Measurements from ENCODE around the gene DIAPH2. TPM values are rescaled to one million over a fixed set of nuclear protein-coding genes. Genes with fewer than 3 reads are reported as not detected.

The DIAPH2 gene
- total and polyA plus RNA-seq, 2 of the 13 experiments (the other 11 are each of a cell fraction or from before 2014, with no cell fraction given) = 2.1 to 8.5 TPM

DNA sequence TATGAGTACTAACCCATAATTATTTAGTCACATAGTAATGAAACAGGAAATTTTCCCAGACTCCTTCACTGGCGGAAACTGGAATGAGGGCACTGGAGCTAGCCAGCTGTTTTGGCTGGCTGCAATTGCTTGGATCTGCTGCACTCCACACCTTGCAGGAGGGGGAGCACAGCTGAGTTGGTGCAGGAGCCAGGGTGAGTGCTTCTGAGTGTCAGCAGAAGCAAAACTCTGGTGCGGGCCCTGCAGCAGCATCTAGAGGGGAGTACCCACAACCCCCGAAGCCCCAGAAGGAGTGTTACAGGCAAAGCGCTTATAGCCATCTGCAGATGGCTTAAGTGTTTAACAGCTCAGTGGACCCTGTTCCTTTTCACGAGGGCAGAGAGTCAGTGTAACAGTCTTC, 295.1 kb downstream of the DIAPH2 start:
- no peak overlapping the region for H3K27ac ChIP-seq (ENCODE audit: extremely low read length, insufficient read depth, low read length)
- in situ Hi-C loops (cut with HindIII; ENCODE audit: extremely low pct_ligation_motif_present, low pct_unique_long_range_greater_than_20kb) (no loop called here), intact Hi-C loops (cut with micrococcal nuclease; ENCODE audit: unreplicated experiment) (no loop called here)
- H2AFZ ChIP-seq (ENCODE audit: low read length) = no peak overlapping the region
- no peak for DNase-seq (ENCODE audit: low spot score)
- H3K4me2 ChIP-seq (ENCODE audit: low read depth, low read length) = no peak overlapping the region
- H3K36me3 ChIP-seq (replicated peaks in 1 of 2; ENCODE audit: control insufficient read depth in 1 of 2, insufficient read depth in 2 of 2, low read length in 2 of 2) = no peaks in the 10 kb centered on the region
- BruUV-seq (replicated peaks) = no TSS peak
- no peak overlapping the region for H3K9ac ChIP-seq (ENCODE audit: insufficient read depth, low read depth, low read length)
- no peak for FAIRE-seq
- H3K27me3 ChIP-seq (ENCODE audit: control insufficient read depth in 1 of 2, insufficient read depth in 2 of 2, low read length in 2 of 2) = no peaks in the 10 kb centered on the region
- no peaks in the 10 kb centered on the region for H3K79me2 ChIP-seq (ENCODE audit: insufficient read depth, low read length)
- CTCF ChIA-PET (ENCODE audit: low intra/inter-chr PET ratio, low total read pairs) = no interaction called here
- H4K20me1 ChIP-seq (ENCODE audit: insufficient read depth, low read length) = no peaks in the 10 kb centered on the region
- H3K4me3 ChIP-seq (replicated peaks in 1 of 3; ENCODE audit: insufficient read depth in 1 of 3, low read depth in 2 of 3, low read length in 3 of 3) = no peak overlapping the region
- no peaks in the 10 kb centered on the region for H3K9me3 ChIP-seq (ENCODE audit: low read length)
- POLR2A ChIA-PET = no interaction called here
- no peak for ATAC-seq
- WGBS (ENCODE audit: low lambda C conversion rate) = 100% methylated on average over 2 of the region's 5 CpGs
- H3K4me1 ChIP-seq (ENCODE audit: insufficient read depth, low read length) = no peaks in the 10 kb centered on the region
- TF ChIP-seq, protein P1, sequence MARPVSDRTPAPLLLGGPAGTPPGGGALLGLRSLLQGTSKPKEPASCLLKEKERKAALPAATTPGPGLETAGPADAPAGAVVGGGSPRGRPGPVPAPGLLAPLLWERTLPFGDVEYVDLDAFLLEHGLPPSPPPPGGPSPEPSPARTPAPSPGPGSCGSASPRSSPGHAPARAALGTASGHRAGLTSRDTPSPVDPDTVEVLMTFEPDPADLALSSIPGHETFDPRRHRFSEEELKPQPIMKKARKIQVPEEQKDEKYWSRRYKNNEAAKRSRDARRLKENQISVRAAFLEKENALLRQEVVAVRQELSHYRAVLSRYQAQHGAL (CRISPR knock-in tag; IDR thresholded peaks at IDR 0.05; ENCODE audit: not compliant biosample characterization) = no peak
- TF ChIP-seq ZNF136 (CRISPR knock-in tag; IDR thresholded peaks at IDR 0.05; ENCODE audit: low read depth) = no peak
- no peak for TF ChIP-seq XBP1 (CRISPR knock-in tag; IDR thresholded peaks at IDR 0.05)
- no peak for TF ChIP-seq BATF2 (CRISPR knock-in tag; IDR thresholded peaks at IDR 0.05)
- TF ChIP-seq, protein P2, sequence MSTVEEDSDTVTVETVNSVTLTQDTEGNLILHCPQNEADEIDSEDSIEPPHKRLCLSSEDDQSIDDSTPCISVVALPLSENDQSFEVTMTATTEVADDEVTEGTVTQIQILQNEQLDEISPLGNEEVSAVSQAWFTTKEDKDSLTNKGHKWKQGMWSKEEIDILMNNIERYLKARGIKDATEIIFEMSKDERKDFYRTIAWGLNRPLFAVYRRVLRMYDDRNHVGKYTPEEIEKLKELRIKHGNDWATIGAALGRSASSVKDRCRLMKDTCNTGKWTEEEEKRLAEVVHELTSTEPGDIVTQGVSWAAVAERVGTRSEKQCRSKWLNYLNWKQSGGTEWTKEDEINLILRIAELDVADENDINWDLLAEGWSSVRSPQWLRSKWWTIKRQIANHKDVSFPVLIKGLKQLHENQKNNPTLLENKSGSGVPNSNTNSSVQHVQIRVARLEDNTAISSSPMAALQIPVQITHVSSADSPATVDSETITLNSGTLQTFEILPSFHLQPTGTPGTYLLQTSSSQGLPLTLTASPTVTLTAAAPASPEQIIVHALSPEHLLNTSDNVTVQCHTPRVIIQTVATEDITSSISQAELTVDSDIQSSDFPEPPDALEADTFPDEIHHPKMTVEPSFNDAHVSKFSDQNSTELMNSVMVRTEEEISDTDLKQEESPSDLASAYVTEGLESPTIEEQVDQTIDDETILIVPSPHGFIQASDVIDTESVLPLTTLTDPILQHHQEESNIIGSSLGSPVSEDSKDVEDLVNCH (CRISPR knock-in tag; IDR thresholded peaks at IDR 0.05) = no peak
- TF ChIP-seq SATB2 (CRISPR knock-in tag; IDR thresholded peaks at IDR 0.05) = no peak
- no peak for TF ChIP-seq THAP9 (CRISPR knock-in tag; IDR thresholded peaks at IDR 0.05; ENCODE audit: borderline replicate concordance)
- TF ChIP-seq KLF16 (CRISPR knock-in tag; IDR thresholded peaks at IDR 0.05) = no peak
- TF ChIP-seq, protein P3, sequence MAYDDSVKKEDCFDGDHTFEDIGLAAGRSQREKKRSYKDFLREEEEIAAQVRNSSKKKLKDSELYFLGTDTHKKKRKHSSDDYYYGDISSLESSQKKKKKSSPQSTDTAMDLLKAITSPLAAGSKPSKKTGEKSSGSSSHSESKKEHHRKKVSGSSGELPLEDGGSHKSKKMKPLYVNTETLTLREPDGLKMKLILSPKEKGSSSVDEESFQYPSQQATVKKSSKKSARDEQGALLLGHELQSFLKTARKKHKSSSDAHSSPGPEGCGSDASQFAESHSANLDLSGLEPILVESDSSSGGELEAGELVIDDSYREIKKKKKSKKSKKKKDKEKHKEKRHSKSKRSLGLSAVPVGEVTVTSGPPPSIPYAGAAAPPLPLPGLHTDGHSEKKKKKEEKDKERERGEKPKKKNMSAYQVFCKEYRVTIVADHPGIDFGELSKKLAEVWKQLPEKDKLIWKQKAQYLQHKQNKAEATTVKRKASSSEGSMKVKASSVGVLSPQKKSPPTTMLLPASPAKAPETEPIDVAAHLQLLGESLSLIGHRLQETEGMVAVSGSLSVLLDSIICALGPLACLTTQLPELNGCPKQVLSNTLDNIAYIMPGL (CRISPR knock-in tag; IDR thresholded peaks at IDR 0.05; ENCODE audit: borderline replicate concordance in 1 of 2, low read depth in 1 of 2) = no peak
- no peak for TF ChIP-seq ZNF569 (CRISPR knock-in tag; IDR thresholded peaks at IDR 0.05; ENCODE audit: borderline replicate concordance)
- no peak for TF ChIP-seq ZNF354B (CRISPR knock-in tag; IDR thresholded peaks at IDR 0.05)
- TF ChIP-seq ZBTB3 (CRISPR knock-in tag; IDR thresholded peaks at IDR 0.05; ENCODE audit: borderline replicate concordance, low read depth) = no peak
- TF ChIP-seq, protein P4, sequence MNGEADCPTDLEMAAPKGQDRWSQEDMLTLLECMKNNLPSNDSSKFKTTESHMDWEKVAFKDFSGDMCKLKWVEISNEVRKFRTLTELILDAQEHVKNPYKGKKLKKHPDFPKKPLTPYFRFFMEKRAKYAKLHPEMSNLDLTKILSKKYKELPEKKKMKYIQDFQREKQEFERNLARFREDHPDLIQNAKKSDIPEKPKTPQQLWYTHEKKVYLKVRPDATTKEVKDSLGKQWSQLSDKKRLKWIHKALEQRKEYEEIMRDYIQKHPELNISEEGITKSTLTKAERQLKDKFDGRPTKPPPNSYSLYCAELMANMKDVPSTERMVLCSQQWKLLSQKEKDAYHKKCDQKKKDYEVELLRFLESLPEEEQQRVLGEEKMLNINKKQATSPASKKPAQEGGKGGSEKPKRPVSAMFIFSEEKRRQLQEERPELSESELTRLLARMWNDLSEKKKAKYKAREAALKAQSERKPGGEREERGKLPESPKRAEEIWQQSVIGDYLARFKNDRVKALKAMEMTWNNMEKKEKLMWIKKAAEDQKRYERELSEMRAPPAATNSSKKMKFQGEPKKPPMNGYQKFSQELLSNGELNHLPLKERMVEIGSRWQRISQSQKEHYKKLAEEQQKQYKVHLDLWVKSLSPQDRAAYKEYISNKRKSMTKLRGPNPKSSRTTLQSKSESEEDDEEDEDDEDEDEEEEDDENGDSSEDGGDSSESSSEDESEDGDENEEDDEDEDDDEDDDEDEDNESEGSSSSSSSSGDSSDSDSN (CRISPR knock-in tag; IDR thresholded peaks at IDR 0.05) = no peak

Data from HepG2 (cell line).